HepG2 (cell line): ENCODE results near the gene PPP2R5B. TPM values are rescaled to one million over a fixed set of nuclear protein-coding genes. Genes with fewer than 3 reads are reported as not detected.

ENCODE experiments used
- ATF7-NPFF ChIP-seq: sonication (generic); formaldehyde crosslinking; IDR thresholded peaks from 2 replicates; pipeline ENCODE4 v1.8.1; 2023; ENCODE audit warnings: mild to moderate bottlenecking, low read depth, missing genetic modification reagents, moderate library complexity
- BATF2 ChIP-seq: sonication (generic); formaldehyde crosslinking; IDR thresholded peaks from 2 replicates; pipeline ENCODE4 v1.8.0; 2022; ENCODE audit warnings: mild to moderate bottlenecking, missing genetic modification reagents, moderate library complexity
- BRD4 ChIP-seq: sonication (generic); formaldehyde crosslinking; IDR thresholded peaks from 2 replicates; pipeline ENCODE4 v1.4.0; 2020; ENCODE audit warnings: missing genetic modification reagents
- ETS1 ChIP-seq: sonication (generic); formaldehyde crosslinking; IDR thresholded peaks from 2 replicates; pipeline ENCODE4 v1.4.0; 2020; ENCODE audit warnings: missing genetic modification reagents
- FOSL2 ChIP-seq: sonication (generic); formaldehyde crosslinking; IDR thresholded peaks from 2 replicates; pipeline ENCODE4 v1.4.0; 2020; ENCODE audit warnings: missing genetic modification reagents
- FOXA3 ChIP-seq: IDR thresholded peaks from 2 replicates; pipeline ENCODE4 v1.6.1; 2016; ENCODE audit warnings: missing genetic modification reagents, missing compliant biosample characterization
- FOXO4 ChIP-seq: sonication (generic); formaldehyde crosslinking; conservative IDR thresholded peaks from 2 replicates; pipeline ENCODE4 v1.8.1; 2023; ENCODE audit warnings: missing genetic modification reagents
- GATAD1 ChIP-seq: IDR thresholded peaks from 2 replicates; pipeline ENCODE4 v1.6.1; 2016; ENCODE audit warnings: missing genetic modification reagents, missing compliant biosample characterization
- HBP1 ChIP-seq: IDR thresholded peaks from 2 replicates; pipeline ENCODE4 v1.6.1; 2016; ENCODE audit warnings: low read depth, control low read depth
- MIER3 ChIP-seq: IDR thresholded peaks from 2 replicates; pipeline ENCODE4 v1.6.1; 2016; ENCODE audit warnings: missing compliant biosample characterization, borderline replicate concordance
- SNRNP70 ChIP-seq: fragments of 200-400 bp; formaldehyde crosslinking; IDR thresholded peaks from 2 replicates; pipeline ENCODE4 v1.6.1; 2017; ENCODE audit warnings: mild to moderate bottlenecking, low read depth, low read length, moderate library complexity
- UBTF ChIP-seq: sonication (generic); formaldehyde crosslinking; IDR thresholded peaks from 2 replicates; pipeline ENCODE4 v1.4.0; 2020; ENCODE audit warnings: mild to moderate bottlenecking, missing genetic modification reagents
- XRCC5 ChIP-seq: fragments of 200-400 bp; formaldehyde crosslinking; optimal IDR thresholded peaks from 2 replicates; pipeline ENCODE3; 2017; ENCODE audit warnings: mild to moderate bottlenecking, low read length
- ZBED4 ChIP-seq: sonication (generic); formaldehyde crosslinking; IDR thresholded peaks from 2 replicates; pipeline ENCODE4 v1.4.0; 2020; ENCODE audit warnings: missing genetic modification reagents, borderline replicate concordance
- ZFP62 ChIP-seq: sonication (generic); formaldehyde crosslinking; IDR thresholded peaks from 2 replicates; pipeline ENCODE4 v1.4.0; 2020; ENCODE audit warnings: missing genetic modification reagents
- ZNF543 ChIP-seq: sonication (generic); formaldehyde crosslinking; IDR thresholded peaks from 2 replicates; pipeline ENCODE4 v1.4.0; 2020; ENCODE audit warnings: mild to moderate bottlenecking, missing genetic modification reagents
- ZNF550 ChIP-seq: sonication (generic); formaldehyde crosslinking; IDR thresholded peaks from 2 replicates; pipeline ENCODE4 v1.4.0; 2020; ENCODE audit warnings: mild to moderate bottlenecking, missing genetic modification reagents, borderline replicate concordance
- polyA plus RNA-seq, 8 experiments: library from polyadenylated mRNA; depleted of rRNA in 3 of 8; stranded (reverse) in 7 of 8; unstranded in 1 of 8; fragments of >200 nt; fragmentation: Illumina TruSeq in 4 of 8; extraction: Trizol in 4 of 8; gene quantifications; 2 replicates each; pipeline versions ENCODE4 v1.2.1 to v1.2.3, GENCODE V29; 2011 to 2016; ENCODE audit warnings: low read depth in 4 of 8, missing spikeins in 1 of 8, mixed read lengths in 1 of 8; ENCODE audit not compliant: insufficient read depth in 1 of 8
- total RNA-seq, 5 experiments: library from RNA; depleted of rRNA; stranded (reverse); fragments of >200 nt; fragmentation: Illumina TruSeq; extraction: Trizol; gene quantifications; 2 replicates each; pipeline ENCODE4 v1.2.3, GENCODE V29; 2016; ENCODE audit warnings: low read depth in 1 of 5

The PPP2R5B gene
- total and polyA plus RNA-seq, 2 of the 13 experiments (the other 11 are each of a cell fraction or from before 2014, with no cell fraction given), result 2.3 to 8.3 TPM

- TF ChIP-seq ZBED4, result peak; percentile 75
- TF ChIP-seq FOSL2, result peak; percentile 40; the same call in 1 of the 2 replicates
- peak; percentile 74 for TF ChIP-seq ZNF543 (CRISPR knock-in tag)
- TF ChIP-seq ZNF550 (CRISPR knock-in tag), result 0 out of 2 replicates have a peak, but pooled peaks have one; percentile 47
- TF ChIP-seq BATF2 (CRISPR knock-in tag), result no peak
- peak; percentile 14; the same call in 1 of the 2 replicates for TF ChIP-seq BRD4 (CRISPR knock-in tag)
- peak; percentile 44; the same call in 1 of the 2 replicates for TF ChIP-seq HBP1 (CRISPR knock-in tag)
- TF ChIP-seq FOXA3 (CRISPR knock-in tag), result peak; percentile 71
- TF ChIP-seq GATAD1 (CRISPR knock-in tag), result peak; percentile 43; the same call in 1 of the 2 replicates
- peak; percentile 65; the same call in 1 of the 2 replicates for TF ChIP-seq ATF7-NPFF (CRISPR knock-in tag)
- TF ChIP-seq UBTF (CRISPR knock-in tag), result peak; percentile 54
- no peak for TF ChIP-seq ZFP62 (CRISPR knock-in tag)
- no peak for TF ChIP-seq SNRNP70
- no peak for TF ChIP-seq FOXO4 (CRISPR knock-in tag)
- TF ChIP-seq ETS1 (CRISPR knock-in tag), result no peak
- TF ChIP-seq XRCC5, result peak; percentile 31
- TF ChIP-seq MIER3, result peak; percentile 85; the same call in 1 of the 2 replicates
These were observed 31.1 kb upstream of the PPP2R5B start (continued) for GRCh38 chr11:64893194-64894069.
